GM12801 (cell line): ENCODE data around the gene ELOVL1.

ENCODE experiments used
- TF ChIP-seq, protein P1 (sequence below): IDR thresholded peaks from one replicate; pipeline ENCODE4 v1.5.1; 2011; ENCODE audit warnings: control low read depth; ENCODE audit not compliant: insufficient read length; ENCODE audit errors: extremely low read depth

ELOVL1 gene

DNA sequence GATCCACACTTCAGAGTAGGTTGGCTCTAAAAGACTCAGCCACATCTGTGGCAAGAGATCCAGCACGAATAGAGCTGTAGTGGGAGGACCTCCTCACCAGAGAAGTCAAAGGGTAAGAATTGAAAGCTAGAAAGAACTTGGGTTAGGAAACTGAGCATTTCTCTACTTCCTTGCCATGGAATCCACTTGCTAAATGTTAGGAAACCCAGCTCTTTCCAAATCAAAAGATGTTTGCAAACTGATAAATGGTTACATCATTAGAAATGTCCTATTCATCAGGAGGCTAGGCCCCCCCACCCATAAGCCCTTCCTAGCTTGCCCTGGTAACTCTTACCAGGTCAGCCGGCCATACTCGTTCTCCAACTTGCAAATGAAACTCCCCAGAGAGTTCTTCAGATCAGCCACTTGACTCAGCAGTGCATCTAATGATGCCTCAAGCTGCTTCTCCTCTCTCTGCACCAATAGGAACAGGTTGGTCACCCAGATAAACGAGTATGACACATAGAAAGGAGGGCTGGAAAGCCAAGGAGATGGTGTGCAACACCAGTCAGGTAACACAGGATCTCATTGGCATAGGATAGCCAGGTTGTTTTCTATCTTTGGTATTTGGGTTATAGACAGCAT lies 20.3 kb upstream of the ELOVL1 start:
- TF ChIP-seq, protein P1, sequence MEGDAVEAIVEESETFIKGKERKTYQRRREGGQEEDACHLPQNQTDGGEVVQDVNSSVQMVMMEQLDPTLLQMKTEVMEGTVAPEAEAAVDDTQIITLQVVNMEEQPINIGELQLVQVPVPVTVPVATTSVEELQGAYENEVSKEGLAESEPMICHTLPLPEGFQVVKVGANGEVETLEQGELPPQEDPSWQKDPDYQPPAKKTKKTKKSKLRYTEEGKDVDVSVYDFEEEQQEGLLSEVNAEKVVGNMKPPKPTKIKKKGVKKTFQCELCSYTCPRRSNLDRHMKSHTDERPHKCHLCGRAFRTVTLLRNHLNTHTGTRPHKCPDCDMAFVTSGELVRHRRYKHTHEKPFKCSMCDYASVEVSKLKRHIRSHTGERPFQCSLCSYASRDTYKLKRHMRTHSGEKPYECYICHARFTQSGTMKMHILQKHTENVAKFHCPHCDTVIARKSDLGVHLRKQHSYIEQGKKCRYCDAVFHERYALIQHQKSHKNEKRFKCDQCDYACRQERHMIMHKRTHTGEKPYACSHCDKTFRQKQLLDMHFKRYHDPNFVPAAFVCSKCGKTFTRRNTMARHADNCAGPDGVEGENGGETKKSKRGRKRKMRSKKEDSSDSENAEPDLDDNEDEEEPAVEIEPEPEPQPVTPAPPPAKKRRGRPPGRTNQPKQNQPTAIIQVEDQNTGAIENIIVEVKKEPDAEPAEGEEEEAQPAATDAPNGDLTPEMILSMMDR: no peak

DNA sequence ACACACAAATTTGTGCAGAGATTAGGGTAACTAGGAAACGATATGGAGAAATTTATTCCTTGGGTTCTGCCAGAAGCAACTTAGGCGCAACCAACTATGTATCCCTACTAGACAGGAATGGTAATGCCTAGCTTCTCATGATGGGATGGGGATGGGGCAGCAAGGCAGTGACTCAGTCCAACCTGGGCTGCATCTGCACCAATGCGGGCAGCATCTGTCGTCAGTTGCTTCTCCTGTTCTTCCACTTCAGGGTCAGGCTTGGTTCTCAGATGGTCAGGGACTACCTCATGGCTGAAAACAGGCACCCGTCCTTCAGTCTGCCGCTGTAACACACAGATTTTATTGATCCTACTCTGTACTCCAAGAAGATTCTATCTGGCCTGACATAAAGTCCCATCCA lies 18.9 kb upstream of the ELOVL1 start:
- TF ChIP-seq, protein P1: no peak

- TF ChIP-seq, protein P1: no peak
Measured at GRCh38 chr1:43383449-43383848, 15.6 kb upstream of the ELOVL1 start.

GRCh38 chr1:43382027-43382779 lies 14.4 kb upstream of the ELOVL1 start:
- TF ChIP-seq, protein P1: no peak

DNA sequence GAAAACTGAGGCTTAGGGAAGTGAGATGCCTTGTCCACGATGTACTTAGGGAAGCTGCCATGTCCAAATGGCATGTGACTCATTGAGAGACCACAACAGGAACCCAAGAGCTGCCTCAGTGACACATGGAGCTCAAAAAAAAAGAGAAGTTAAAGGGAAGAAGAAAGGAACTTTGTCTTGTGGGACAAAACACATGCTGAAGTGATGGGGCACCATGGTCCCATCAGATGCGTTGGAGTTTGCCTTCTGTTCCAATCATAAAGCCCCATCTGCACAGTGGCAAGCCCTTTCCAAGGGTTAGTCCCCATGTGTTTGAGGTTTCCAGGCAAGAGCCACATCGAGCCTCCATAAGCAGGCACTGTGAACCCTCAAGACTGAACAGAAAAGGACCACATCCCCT lies 13.8 kb upstream of the ELOVL1 start:
- TF ChIP-seq, protein P1: no peak

DNA sequence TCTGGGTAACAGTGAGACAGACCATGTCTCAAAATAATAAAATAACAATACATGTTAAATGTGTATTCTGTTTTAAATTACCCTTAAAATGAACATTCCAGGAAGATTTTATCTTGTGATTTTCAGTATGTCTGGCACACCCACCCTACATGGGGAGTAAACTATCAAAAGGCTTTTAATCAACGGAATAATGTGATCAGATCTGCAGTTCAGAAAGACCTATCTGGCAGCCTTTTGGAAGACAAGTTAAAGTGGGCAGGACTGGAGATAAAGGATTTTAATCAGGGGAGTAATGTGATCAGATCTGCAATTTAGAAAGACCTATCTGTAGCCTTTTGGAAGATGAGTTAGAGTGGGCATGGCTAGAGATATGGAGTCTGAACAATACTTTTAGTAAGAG lies 11.7 kb upstream of the ELOVL1 start:
- TF ChIP-seq, protein P1: no peak

DNA sequence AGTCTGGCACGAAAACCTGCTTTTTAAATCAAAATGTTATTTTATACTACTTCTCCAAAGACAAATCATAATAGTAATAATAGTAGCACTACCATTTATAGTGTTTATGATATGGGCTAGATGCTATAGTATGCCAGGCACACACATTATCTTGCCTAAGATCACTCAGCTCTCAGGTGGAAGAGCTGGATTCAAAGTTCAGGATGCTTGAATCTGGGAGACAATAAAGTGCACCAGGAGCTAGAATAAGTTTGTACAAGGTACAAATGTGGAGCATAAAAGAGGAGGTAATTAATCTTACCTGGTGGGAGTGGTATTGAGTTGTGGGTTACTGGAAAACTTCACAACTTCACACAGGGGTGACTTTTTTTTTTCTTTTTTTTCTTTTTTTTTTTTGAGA lies 10.0 kb upstream of the ELOVL1 start:
- TF ChIP-seq, protein P1: no peak
